GM10266 (cell line): ENCODE measurements around the gene FAN1.

Experiments
- DNase-seq: peaks from one replicate; pipeline ENCODE4 v3.0.0; 2012; ENCODE audit errors: extremely low spot score
- CTCF ChIP-seq: IDR thresholded peaks from 2 replicates; pipeline ENCODE4 v1.5.1; 2012; ENCODE audit warnings: mild to moderate bottlenecking, low read depth; ENCODE audit not compliant: control insufficient read depth, insufficient read depth; ENCODE audit errors: missing control alignments

The FAN1 gene

GRCh38 chr15:30919877-30920550, 16.3 kb downstream of the FAN1 start:
- no peak for TF ChIP-seq CTCF
- no peak for DNase-seq

GRCh38 chr15:30921106-30921505, 17.4 kb downstream of the FAN1 start:
- DNase-seq: no peak
- no peak for TF ChIP-seq CTCF

GRCh38 chr15:30921781-30922479, 18.2 kb downstream of the FAN1 start:
- DNase-seq: no peak
- no peak for TF ChIP-seq CTCF

GRCh38 chr15:30922480-30923311, 19.0 kb downstream of the FAN1 start:
- DNase-seq: no peak
- no peak for TF ChIP-seq CTCF

- no peak for TF ChIP-seq CTCF
- DNase-seq: no peak
These were observed 19.7 kb downstream of the FAN1 start for GRCh38 chr15:30923429-30923828.

GRCh38 chr15:30924353-30924752, 20.6 kb downstream of the FAN1 start:
- DNase-seq: no peak
- no peak for TF ChIP-seq CTCF
